Measurements from ENCODE around the gene KRTAP2-4.
"Not testable (repeated sequence)": the region's sequence is repeated elsewhere in the genome, so short reads cannot be mapped to it uniquely, and the experiment has no call there.

The KRTAP2-4 gene

DNA sequence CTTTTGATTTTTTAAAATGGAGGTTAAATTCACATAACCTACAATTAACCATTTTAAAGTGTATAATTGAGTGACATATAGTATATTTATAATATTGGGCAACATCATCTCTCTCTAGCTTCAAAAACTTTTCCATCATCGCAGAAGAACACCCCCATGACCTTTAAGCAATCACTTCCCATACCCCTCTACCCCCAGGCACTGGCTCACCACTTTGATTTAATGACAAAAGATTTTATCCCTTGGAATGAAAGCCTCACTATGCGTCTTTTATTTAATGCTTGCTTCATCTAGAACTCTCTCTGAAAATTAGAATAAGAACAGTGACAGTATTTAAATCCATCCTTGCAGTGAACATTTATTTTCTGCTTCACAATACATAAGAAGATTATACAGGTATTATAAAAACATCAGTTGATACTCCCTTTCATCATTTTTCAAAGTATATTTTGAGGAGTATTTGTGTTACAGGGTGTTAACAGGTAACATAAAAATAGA, 27.8 kb downstream of the KRTAP2-4 start:
- no peak for DNase-seq (ENCODE audit: low spot score)

DNA sequence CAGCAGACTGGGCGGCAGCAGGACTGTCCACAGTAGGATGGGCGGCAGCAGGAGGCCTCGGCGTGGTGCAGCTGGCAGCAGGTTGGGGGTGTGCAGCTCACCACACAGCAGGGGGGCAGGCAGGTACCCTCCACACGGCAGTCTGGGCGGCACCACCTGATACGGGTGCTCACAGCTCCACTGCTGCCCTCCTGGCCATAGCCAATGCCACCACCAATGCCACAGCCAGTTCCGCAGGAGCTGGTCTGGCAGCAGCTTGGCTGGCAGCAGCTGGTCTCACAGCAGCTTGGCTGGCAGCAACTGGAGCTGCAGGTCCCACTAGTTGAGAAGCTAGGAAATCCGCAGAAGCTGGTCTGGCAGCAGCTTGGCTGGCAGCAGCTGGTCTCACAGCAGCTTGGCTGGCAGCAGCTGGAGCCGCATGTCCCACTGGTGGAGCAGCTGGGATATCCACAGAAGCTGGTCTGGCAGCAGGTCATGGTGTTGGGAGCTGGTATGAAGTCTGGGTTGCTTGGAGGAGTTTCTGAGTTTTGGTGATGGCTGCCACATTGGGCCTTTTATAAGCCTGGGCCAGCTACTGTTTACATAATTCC, 31.2 kb downstream of the KRTAP2-4 start, which contains the start of gene KRTAP1-3:
Gene KRTAP1-3 (minus strand): TSS at position 529 of the 590 bp plus-strand sequence. CDS start 53 bp downstream, at position 476.
- DNase-seq (ENCODE audit: low spot score): not testable (repeated sequence)

DNA sequence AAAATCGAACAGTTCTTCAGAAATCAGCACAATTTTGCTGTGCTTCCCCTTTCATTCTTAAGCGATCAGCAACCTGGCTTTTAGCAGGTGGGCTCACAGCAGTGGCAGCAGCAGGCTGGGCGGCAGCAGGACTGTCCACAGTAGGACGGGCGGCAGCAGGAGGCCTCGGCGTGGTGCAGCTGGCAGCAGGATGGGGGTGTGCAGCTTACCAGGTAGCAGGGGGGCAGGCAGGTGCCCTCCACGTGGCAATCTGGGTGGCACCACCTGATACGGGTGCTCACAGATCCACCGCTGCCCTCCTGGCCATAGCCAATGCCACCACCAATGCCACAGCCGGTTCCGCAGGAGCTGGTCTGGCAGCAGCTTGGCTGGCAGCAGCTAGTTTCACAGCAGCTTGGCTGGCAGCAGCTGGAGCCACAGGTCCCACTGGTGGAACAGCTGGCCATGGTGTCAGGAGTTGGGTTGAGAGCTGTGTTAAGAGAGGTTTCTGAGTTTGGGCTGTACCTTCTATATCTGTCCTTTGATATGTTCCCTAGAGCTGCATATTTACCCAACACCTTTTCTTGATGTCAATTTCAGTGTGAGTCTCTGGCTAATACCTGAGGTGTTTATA, 35.9 kb downstream of the KRTAP2-4 start, which contains the start of gene KRTAP1-4:
Gene KRTAP1-4 (minus strand): TSS at position 563 of the 613 bp plus-strand sequence. CDS start 117 bp downstream, at position 446.
- DNase-seq (ENCODE audit: low spot score): no peak

DNA sequence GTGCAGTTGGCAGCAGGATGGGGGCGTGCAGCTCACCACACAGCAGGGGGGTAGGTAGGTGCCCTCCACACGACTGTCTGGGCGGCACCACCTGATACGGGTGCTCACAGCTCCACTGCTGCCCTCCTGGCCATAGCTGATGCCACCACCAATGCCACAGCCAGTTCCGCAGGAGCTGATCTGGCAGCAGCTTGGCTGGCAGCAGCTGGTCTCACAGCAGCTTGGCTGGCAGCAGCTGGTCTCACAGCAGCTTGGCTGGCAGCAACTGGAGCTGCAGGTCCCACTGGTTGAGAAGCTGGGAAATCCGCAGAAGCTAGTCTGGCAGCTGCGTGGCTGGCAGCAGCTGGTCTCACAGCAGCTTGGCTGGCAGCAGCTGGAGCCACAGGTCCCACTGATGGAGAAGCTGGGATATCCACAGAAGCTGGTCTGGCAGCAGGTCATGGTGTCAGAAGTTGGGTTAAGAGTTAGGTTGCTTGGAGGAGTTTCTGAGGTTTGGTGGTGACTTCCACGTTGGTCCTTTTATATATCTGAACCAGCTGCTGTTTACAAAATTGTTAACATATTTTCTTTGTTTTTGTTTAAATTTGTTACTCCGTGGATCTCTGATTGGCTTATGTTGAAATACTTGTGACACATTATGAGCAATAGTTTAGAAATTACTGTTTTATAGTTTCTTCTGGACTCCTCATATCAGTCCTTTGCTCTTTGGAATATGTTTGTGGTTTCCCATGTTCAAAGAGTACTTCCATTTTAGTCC, 38.8 kb downstream of the KRTAP2-4 start, which contains the start of gene KRTAP1-5:
Gene KRTAP1-5 (minus strand): TSS at position 494 of the 757 bp plus-strand sequence. CDS start 53 bp downstream, at position 441.
- DNase-seq (ENCODE audit: low spot score): no peak

DNA sequence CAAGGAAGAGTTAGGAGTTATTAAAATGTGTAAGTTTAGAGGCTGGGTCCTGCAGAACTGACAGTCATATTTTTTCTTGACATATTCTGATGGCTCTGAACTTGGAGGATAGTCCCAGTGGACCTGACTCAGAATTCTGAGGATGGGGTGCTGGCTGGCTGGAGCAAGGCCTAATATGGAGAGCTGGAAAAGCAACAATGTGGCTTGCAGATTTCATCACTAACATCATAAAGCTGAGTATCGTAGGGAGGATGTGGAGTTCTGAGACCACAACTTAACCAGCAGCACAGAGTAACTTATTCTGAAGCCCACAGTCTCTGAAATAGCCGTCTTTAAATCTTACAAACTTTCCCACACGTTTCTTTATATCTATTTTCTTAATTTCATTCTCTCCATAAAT, 41.0 kb downstream of the KRTAP2-4 start:
- DNase-seq (ENCODE audit: low spot score): no peak

DNA sequence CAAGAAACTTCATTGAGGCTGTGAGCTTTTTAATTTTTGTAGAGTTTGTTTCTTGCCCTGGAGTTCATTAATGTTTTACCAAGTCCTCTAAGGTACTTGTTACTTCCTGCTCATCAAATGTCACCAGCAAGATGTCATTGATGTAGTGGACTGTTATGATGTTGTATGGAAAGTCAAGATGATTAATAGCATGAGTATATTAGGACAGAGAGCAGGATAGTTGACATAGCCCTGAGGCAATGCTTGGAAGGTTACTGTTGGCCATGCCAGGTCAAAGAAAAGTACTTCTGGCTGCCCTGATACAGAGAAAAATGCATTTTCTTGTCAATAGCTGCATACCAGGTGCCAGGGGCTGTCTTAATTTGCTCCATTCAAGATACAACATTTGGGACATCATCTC, 45.3 kb downstream of the KRTAP2-4 start:
- DNase-seq (ENCODE audit: low spot score): peak; percentile 72

DNA sequence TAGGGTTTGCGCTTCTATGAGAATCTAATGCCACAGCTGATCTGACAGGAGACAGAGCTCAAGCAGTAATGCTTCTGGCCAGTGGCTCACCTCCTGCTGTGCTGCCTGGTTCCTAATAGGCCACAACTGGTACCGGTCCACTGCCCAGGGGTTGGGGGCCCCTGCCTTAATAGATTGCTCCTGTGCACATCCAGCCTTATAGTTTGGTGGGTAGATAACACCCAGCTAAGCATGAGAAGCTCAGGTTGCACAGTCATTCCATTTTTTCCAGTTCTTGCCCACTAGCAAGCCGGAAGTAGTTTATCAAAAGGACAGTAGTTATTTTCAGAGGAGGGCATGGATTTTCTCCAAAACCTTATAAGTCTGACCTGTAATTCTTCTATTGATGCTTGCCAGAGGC, 46.3 kb downstream of the KRTAP2-4 start:
- DNase-seq (ENCODE audit: low spot score): no peak

DNA sequence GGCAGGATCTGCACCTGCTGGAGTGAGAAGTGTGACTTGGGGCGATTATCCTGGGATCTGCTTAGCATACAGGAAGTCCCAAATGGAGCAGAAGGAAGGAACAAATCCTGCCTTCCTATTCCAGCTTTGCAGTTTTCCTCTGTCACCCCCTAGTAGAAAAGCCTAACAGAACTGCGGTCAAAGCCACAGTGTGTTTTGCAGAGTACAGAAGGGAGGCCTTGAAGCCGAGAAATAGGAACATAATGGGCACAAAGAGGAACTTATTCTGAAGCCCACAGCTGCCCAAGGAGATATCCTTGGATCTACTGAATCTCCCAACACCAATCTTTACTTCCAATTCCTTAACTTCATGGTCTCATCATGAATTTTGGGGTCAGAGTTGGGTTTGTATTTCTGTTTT, 47.1 kb downstream of the KRTAP2-4 start:
- DNase-seq (ENCODE audit: low spot score): no peak

DNA sequence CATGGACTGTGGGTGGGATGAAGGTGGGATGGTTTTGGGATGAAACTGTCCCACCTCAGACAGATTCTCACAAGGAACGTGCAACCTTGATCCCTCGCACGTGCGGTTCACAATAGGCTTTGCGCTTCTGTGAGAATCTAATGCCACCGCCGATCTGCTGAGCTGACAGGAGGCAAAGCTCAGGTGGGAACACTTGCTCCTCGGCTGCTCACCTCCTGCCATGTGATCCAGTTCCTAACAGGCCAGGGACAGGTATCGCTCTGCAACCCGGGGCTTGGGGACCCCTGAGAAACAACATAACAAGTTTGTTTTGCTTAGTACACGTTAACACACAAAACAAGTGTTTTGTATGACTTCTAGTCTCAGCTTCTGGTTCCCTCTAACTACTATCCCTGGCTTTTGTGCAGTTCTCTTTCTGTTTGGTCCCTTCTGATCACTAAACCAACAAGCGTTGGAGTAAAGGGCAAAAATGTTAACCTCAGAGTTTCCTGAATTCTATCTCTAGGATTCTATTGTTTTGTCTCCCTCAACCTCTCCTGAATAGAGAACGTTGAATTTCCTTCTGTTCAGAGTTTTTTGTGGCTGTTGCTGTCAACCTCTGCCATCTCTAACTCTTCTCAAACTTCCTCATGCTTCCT, 49.0 kb downstream of the KRTAP2-4 start:
- no peak for DNase-seq (ENCODE audit: low spot score)

DNA sequence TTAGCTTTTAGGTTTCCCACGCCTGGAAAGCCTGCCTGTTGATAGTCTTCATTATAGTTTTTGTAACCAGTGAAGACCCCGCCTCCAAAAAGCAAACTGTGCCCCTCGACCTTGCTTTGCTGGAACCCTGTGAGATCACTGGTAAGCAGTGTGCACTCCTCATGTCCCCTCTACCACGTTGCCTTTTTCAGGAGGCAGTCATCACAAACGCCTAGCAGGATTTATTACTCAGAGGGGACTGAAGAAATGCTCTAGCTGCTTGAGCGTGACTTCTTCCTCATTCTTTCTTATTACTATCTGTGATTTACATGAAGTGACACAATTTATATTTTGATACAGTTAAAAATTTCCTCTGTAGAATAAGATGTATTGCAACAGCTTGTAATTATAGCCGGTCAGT, 50.2 kb downstream of the KRTAP2-4 start:
- DNase-seq (ENCODE audit: low spot score): peak; percentile 80
